IMR-90 (cell line): Measurements from ENCODE around the gene CDHR2. TPM values are rescaled to one million over a fixed set of nuclear protein-coding genes. Genes with fewer than 3 reads are reported as not detected.

Experiments
- ATAC-seq: fragments of 200-7000 bp; cut with Tn5 transposase; 2 replicates; pipeline ENCODE4 v1.9.1; 2020; ENCODE audit warnings: low read depth, mild to moderate bottlenecking, moderate library complexity
- BruUV-seq: library from RNA; stranded (reverse); fragments of 400-500 nt; replicated peaks from 2 replicates; lab custom pipeline; 2021; lab: Mats Ljungman, UMichigan
- CTCF ChIA-PET: fragments of 300-600 bp; formaldehyde crosslinking; extraction: SDS; loops from one replicate; lab custom pipeline; 2021; ENCODE audit warnings: antibody characterized with exemption; lab: Yijun Ruan, JAX
- POLR2A ChIA-PET: fragments of 300-600 bp; sonication (Branson Sonifier 250); formaldehyde crosslinking; loops from one replicate; lab custom pipeline; 2022; ENCODE audit warnings: antibody characterized with exemption; ENCODE audit not compliant: unreplicated experiment; lab: Charles Lee
- DNase-seq: peaks from one replicate; pipeline ENCODE4 v3.0.0; 2013
- H2AFZ ChIP-seq: replicated peaks from 2 replicates; pipeline ENCODE3; 2013; ENCODE audit warnings: low read length, mild to moderate bottlenecking; ENCODE audit not compliant: poor library complexity
- H2AK5ac ChIP-seq: 2 replicates; pipeline ENCODE4 v1.6.1; 2013; ENCODE audit warnings: low read depth, low read length, inconsistent platforms
- H2AK9ac ChIP-seq: replicated peaks from 2 replicates; pipeline ENCODE3; 2013; ENCODE audit warnings: mild to moderate bottlenecking, low read depth, low read length, moderate library complexity; ENCODE audit not compliant: poor library complexity
- H2BK120ac ChIP-seq: 2 replicates; pipeline ENCODE4 v1.6.1; 2013; ENCODE audit warnings: low read depth, low read length, inconsistent platforms
- H2BK15ac ChIP-seq: 3 replicates; pipeline ENCODE4 v1.6.1; 2013; ENCODE audit warnings: low read depth, low read length, inconsistent platforms
- H2BK20ac ChIP-seq: 2 replicates; pipeline ENCODE4 v1.6.1; 2013; ENCODE audit warnings: low read depth, mild to moderate bottlenecking, inconsistent platforms, low read length, moderate library complexity
- H2BK5ac ChIP-seq: 2 replicates; pipeline ENCODE4 v1.6.1; 2013; ENCODE audit warnings: mild to moderate bottlenecking, low read depth, low read length, inconsistent platforms; ENCODE audit not compliant: poor library complexity, severe bottlenecking
- H3K14ac ChIP-seq: replicated peaks from 2 replicates; pipeline ENCODE4 v1.6.1; 2013; ENCODE audit warnings: low read depth, low read length, inconsistent platforms
- H3K18ac ChIP-seq: 2 replicates; pipeline ENCODE4 v1.6.1; 2013; ENCODE audit warnings: low read depth, low read length, control low read depth
- H3K23ac ChIP-seq: 2 replicates; pipeline ENCODE4 v1.6.1; 2013; ENCODE audit warnings: low read depth, low read length, inconsistent platforms
- H3K27ac ChIP-seq: 2 replicates; pipeline ENCODE4 v1.5.1; 2013; ENCODE audit warnings: mild to moderate bottlenecking, control low read depth, low read length; ENCODE audit not compliant: insufficient read depth
- H3K27me3 ChIP-seq: 2 replicates; pipeline ENCODE4 v1.6.1; 2013; ENCODE audit warnings: low read length; ENCODE audit not compliant: control insufficient read depth, insufficient read depth
- H3K36me3 ChIP-seq: 2 replicates; pipeline ENCODE4 v1.6.1; 2013; ENCODE audit warnings: low read length, mixed read lengths; ENCODE audit not compliant: control insufficient read depth, insufficient read depth
- H3K4ac ChIP-seq: 2 replicates; pipeline ENCODE4 v1.6.1; 2013; ENCODE audit warnings: low read depth, low read length, inconsistent platforms
- H3K4me1 ChIP-seq: 2 replicates; pipeline ENCODE4 v1.6.1; 2013; ENCODE audit warnings: low read length, mixed read lengths; ENCODE audit not compliant: control insufficient read depth, insufficient read depth
- H3K4me2 ChIP-seq: 2 replicates; pipeline ENCODE4 v1.6.1; 2013; ENCODE audit warnings: low read depth, mild to moderate bottlenecking, control low read depth, low read length, moderate library complexity
- H3K4me3 ChIP-seq: 2 replicates; pipeline ENCODE4 v1.5.1; 2013; ENCODE audit warnings: low read depth, mild to moderate bottlenecking, control low read depth, low read length, moderate library complexity; ENCODE audit not compliant: insufficient read depth
- H3K56ac ChIP-seq: 2 replicates; pipeline ENCODE4 v1.6.1; 2013; ENCODE audit warnings: low read length, inconsistent platforms; ENCODE audit not compliant: insufficient read depth; ENCODE audit errors: extremely low read depth
- H3K79me1 ChIP-seq, 2 experiments: 2 replicates each; pipeline ENCODE4 v1.6.1; 2013; ENCODE audit warnings: low read length in 2 of 2, inconsistent platforms in 1 of 2, low read depth in 1 of 2
- H3K9ac ChIP-seq: 2 replicates; pipeline ENCODE4 v1.6.1; 2013; ENCODE audit warnings: low read depth, low read length, control low read depth
- H3K9me1 ChIP-seq: 2 replicates; pipeline ENCODE4 v1.6.1; 2013; ENCODE audit warnings: low read length, inconsistent platforms; ENCODE audit not compliant: insufficient read depth
- H3K9me3 ChIP-seq: 2 replicates; pipeline ENCODE4 v1.6.1; 2013; ENCODE audit warnings: low read length; ENCODE audit not compliant: control insufficient read depth, insufficient read depth
- H4K20me1 ChIP-seq: 2 replicates; pipeline ENCODE4 v1.6.1; 2013; ENCODE audit warnings: low read length, inconsistent platforms; ENCODE audit not compliant: insufficient read depth
- H4K5ac ChIP-seq: 2 replicates; pipeline ENCODE4 v1.6.1; 2013; ENCODE audit warnings: mild to moderate bottlenecking, low read depth, low read length, control low read depth
- H4K8ac ChIP-seq, 2 experiments: 2 replicates each; pipeline ENCODE4 v1.6.1; 2013; ENCODE audit warnings: low read depth in 2 of 2, low read length in 2 of 2, control low read depth in 1 of 2, inconsistent platforms in 1 of 2
- H4K91ac ChIP-seq: 2 replicates; pipeline ENCODE4 v1.6.1; 2013; ENCODE audit warnings: low read depth, low read length, inconsistent platforms; ENCODE audit not compliant: insufficient read depth
- CEBPB ChIP-seq: IDR thresholded peaks from 2 replicates; pipeline ENCODE4 v1.6.1; 2012; ENCODE audit warnings: low read depth, low read length, improper control_type of control experiment
- CHD1 ChIP-seq: IDR thresholded peaks from 2 replicates; pipeline ENCODE4 v1.6.1; 2012; ENCODE audit warnings: low read depth, low read length, improper control_type of control experiment
- CTCF ChIP-seq: conservative IDR thresholded peaks from 2 replicates; pipeline ENCODE4 v1.5.1; 2012; ENCODE audit warnings: mild to moderate bottlenecking, low read depth, low read length, improper control_type of control experiment
- ELK1 ChIP-seq: fragments of 150-350 bp; IDR thresholded peaks from 2 replicates; pipeline ENCODE4 v1.6.1; 2016; ENCODE audit warnings: low read depth, mild to moderate bottlenecking, low read length, moderate library complexity, borderline replicate concordance
- FOS ChIP-seq: fragments of 150-350 bp; IDR thresholded peaks from 2 replicates; pipeline ENCODE4 v1.6.1; 2016; ENCODE audit warnings: low read depth, low read length
- MAFK ChIP-seq: IDR thresholded peaks from 2 replicates; pipeline ENCODE4 v1.6.1; 2012; ENCODE audit warnings: low read depth, low read length, improper control_type of control experiment
- MXI1 ChIP-seq: IDR thresholded peaks from 2 replicates; pipeline ENCODE4 v1.6.1; 2012; ENCODE audit warnings: low read depth, mild to moderate bottlenecking, low read length, moderate library complexity, borderline replicate concordance
- NFE2L2 ChIP-seq: fragments of 150-350 bp; IDR thresholded peaks from 2 replicates; pipeline ENCODE4 v1.6.1; 2016; ENCODE audit warnings: low read depth, mild to moderate bottlenecking, low read length
- POLR2A ChIP-seq: IDR thresholded peaks from 2 replicates; pipeline ENCODE4 v1.6.1; 2012; ENCODE audit warnings: mild to moderate bottlenecking, low read depth, low read length
- RAD21 ChIP-seq: IDR thresholded peaks from 2 replicates; pipeline ENCODE4 v1.6.1; 2012; ENCODE audit warnings: low read length, improper control_type of control experiment
- RCOR1 ChIP-seq: IDR thresholded peaks from 2 replicates; pipeline ENCODE4 v1.6.1; 2012; ENCODE audit warnings: mild to moderate bottlenecking, low read length, improper control_type of control experiment; ENCODE audit not compliant: insufficient replicate concordance
- RFX5 ChIP-seq: IDR thresholded peaks from 2 replicates; pipeline ENCODE4 v1.8.0; 2012; ENCODE audit warnings: low read depth, mild to moderate bottlenecking, low read length, moderate library complexity
- SMC3 ChIP-seq: fragments of 150-350 bp; IDR thresholded peaks from 2 replicates; pipeline ENCODE4 v1.6.1; 2016; ENCODE audit warnings: low read depth, mild to moderate bottlenecking, antibody characterized with exemption, low read length, moderate library complexity
- USF2 ChIP-seq: fragments of 150-350 bp; IDR thresholded peaks from 2 replicates; pipeline ENCODE4 v1.6.1; 2017; ENCODE audit warnings: mild to moderate bottlenecking, antibody characterized with exemption, low read length, low read depth
- WGBS, 2 experiments: methylation state at CpG; one replicate each; pipeline versions ENCODE4 v1.1.5 to v1.1.7; 2013; ENCODE audit warnings: missing lambda C conversion rate in 2 of 2; ENCODE audit not compliant: insufficient read length in 1 of 2; ENCODE audit errors: extremely low coverage in 2 of 2; 5-methylcytosine and 5-hydroxymethylcytosine counted together
- dilution Hi-C: fragments of 300-500 bp; cut with HindIII; formaldehyde crosslinking; loops from one replicate; pipeline ENCODE4 v1.14.3; 2018; ENCODE audit warnings: low sequenced_read_pairs; ENCODE audit not compliant: unreplicated experiment
- in situ Hi-C: fragments of 300-500 bp; cut with MboI; formaldehyde crosslinking; loops from 3 replicates; pipeline ENCODE4 v1.14.3; 2019; ENCODE audit warnings: low sequenced_read_pairs, inconsistent platforms, mixed read lengths
- intact Hi-C: fragments of 100-400 bp; cut with micrococcal nuclease; formaldehyde crosslinking; loops from 2 replicates; pipeline ENCODE4 v1.10.0; 2022
- polyA plus RNA-seq, 3 experiments: library from polyadenylated mRNA; depleted of rRNA; stranded (reverse); fragments of >200 nt; gene quantifications; 2 replicates each; pipeline ENCODE4 v1.2.3, GENCODE V29; 2012; ENCODE audit warnings: low replicate concordance in 1 of 3
- total RNA-seq: library from RNA; depleted of rRNA; stranded (reverse); fragments of >200 nt; gene quantifications from 2 replicates; pipeline ENCODE4 v1.2.3, GENCODE V29; 2012

Gene CDHR2
- total and polyA plus RNA-seq, 2 of the 4 experiments (the other 2 are of a cell fraction), result not detected

- no peaks in the 10 kb centered on the region for H3K36me3 ChIP-seq
- peaks cover 14% of the 10 kb centered on the region for H4K20me1 ChIP-seq
- TF ChIP-seq RCOR1 (no peak), CEBPB (no peak), MAFK (no peak), USF2 (no peak), ELK1 (no peak), SMC3 (no peak), POLR2A (no peak), RAD21 (no peak), RFX5 (no peak), CTCF (no peak), FOS (no peak), MXI1 (no peak), NFE2L2 (no peak), CHD1 (no peak)
- 86% methylated on average over 4 of the region's 6 CpGs; no CpG with 5 or more reads in 1 of the 2 experiments for WGBS, 2 experiments
- CTCF ChIA-PET, result no interaction called here
- H3K4ac ChIP-seq, result no peak overlapping the region
- no peak overlapping the region for H3K18ac ChIP-seq
- no peak overlapping the region for H3K14ac ChIP-seq
- DNase-seq, result no peak
- no peak overlapping the region for H3K56ac ChIP-seq
- no peak overlapping the region for H3K4me3 ChIP-seq
- dilution Hi-C loops, result no loop called here
- no peak overlapping the region for H2AK5ac ChIP-seq
- no peak overlapping the region for H4K91ac ChIP-seq
- peaks cover 36% of the 10 kb centered on the region for H3K9me1 ChIP-seq
- intact Hi-C loops, result no loop called here
- no peak overlapping the region for H3K9ac ChIP-seq
- POLR2A ChIA-PET, result no interaction called here
- no peak overlapping the region for H2BK15ac ChIP-seq
- no peak overlapping the region for H2AFZ ChIP-seq
- no peaks in the 10 kb centered on the region for H3K9me3 ChIP-seq
- peaks cover 4 to 26% of the 10 kb centered on the region in 2 experiments; a peak in 3 of 4 replicates for H3K79me1 ChIP-seq
- no peak overlapping the region for H2BK5ac ChIP-seq
- no peak overlapping the region for H4K5ac ChIP-seq
- no peaks in the 10 kb centered on the region for H3K27me3 ChIP-seq
- no peak overlapping the region for H2AK9ac ChIP-seq
- no peak overlapping the region for H3K23ac ChIP-seq
- H3K4me2 ChIP-seq, result no peak overlapping the region
- no peak for ATAC-seq
- in situ Hi-C loops, result no loop called here
- no TSS peak for BruUV-seq
- H3K4me1 ChIP-seq, result peaks cover 28% of the 10 kb centered on the region
- H2BK20ac ChIP-seq, result no peak overlapping the region
- H3K27ac ChIP-seq, result no peak overlapping the region
- H4K8ac ChIP-seq, result no peak overlapping the region
- H2BK120ac ChIP-seq, result no peak overlapping the region
Measured at GRCh38 chr5:176612008-176612407, 62.9 kb downstream of the CDHR2 start.
